K562 (cell line): ENCODE measurements around the gene MICU1.

Experiments
- E2F1 ChIP-seq: sonication (generic); formaldehyde crosslinking; IDR thresholded peaks from 2 replicates; pipeline ENCODE4 v1.8.1; 2023; ENCODE audit warnings: mild to moderate bottlenecking, missing genetic modification reagents, moderate library complexity
- ESRRA ChIP-seq: fragments of 450-650 bp; IDR thresholded peaks from 2 replicates; pipeline ENCODE4 v1.6.1; 2014; ENCODE audit warnings: low read depth, mild to moderate bottlenecking, moderate library complexity, borderline replicate concordance
- MAFK ChIP-seq: IDR thresholded peaks from 2 replicates; pipeline ENCODE4 v1.6.1; 2011; ENCODE audit warnings: low read length, improper control_type of control experiment
- MGA ChIP-seq: fragments of 450-650 bp; IDR thresholded peaks from 2 replicates; pipeline ENCODE4 v1.6.1; 2016; ENCODE audit warnings: mild to moderate bottlenecking, moderate library complexity
- NKRF ChIP-seq: fragments of 450-650 bp; IDR thresholded peaks from 2 replicates; pipeline ENCODE4 v1.6.1; 2016; ENCODE audit warnings: borderline replicate concordance
- TCF7 ChIP-seq: sonication (generic); IDR thresholded peaks from 2 replicates; pipeline ENCODE4 v1.6.1; 2016; ENCODE audit warnings: antibody characterized with exemption, borderline replicate concordance

DNA sequence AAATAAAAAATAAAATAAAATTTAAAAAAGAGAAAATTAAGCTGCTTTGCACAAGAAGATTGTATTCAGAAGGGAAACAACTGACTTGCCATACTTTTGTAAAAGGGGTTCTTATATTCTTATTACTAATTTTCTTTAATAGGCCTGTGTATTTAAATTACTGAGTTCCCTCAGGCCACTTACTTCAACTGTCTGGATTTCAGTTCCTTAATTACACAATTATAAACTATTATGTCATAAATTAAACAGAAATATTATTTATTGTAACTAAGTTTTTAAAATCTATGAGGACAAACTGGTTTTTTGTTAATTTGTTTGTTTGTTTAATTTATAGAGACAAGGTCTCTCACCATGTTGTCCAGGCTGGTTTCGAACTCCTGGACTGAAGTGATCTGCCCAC is 22.4 kb upstream of the MICU1 start:
- TF ChIP-seq ESRRA (no peak), NKRF (no peak), MGA (no peak), TCF7 (no peak), E2F1 (CRISPR knock-in tag) (no peak), MAFK (no peak)
